Sigmoid colon (tissue), 7 donors: Measurements from ENCODE around the gene EPAS1. TPM values are rescaled to one million over a fixed set of nuclear protein-coding genes. Genes with fewer than 3 reads are reported as not detected.

Experiments used
- DNase-seq: peaks from one replicate; pipeline ENCODE4 v3.0.0-alpha.2; 2019
- H3K27ac ChIP-seq, 4 donors: fragments of 200-600 bp; sonication (generic); one replicate each; pipeline ENCODE4 v1.5.1; 2016 to 2019; ENCODE audit warnings: mild to moderate bottlenecking in 1 of 4
- H3K27me3 ChIP-seq, 3 donors: fragments of 200-600 bp; sonication (generic); one replicate each; pipeline ENCODE4 v1.5.1; 2019; ENCODE audit warnings: mild to moderate bottlenecking in 1 of 3
- H3K36me3 ChIP-seq, 4 donors: fragments of 200-600 bp; sonication (generic); one replicate each; pipeline ENCODE4 v1.5.1; 2016 to 2019
- H3K4me1 ChIP-seq, 4 donors: fragments of 200-600 bp; sonication (generic); one replicate each; pipeline ENCODE4 v1.5.1; 2017 to 2019
- H3K4me3 ChIP-seq, 4 donors: fragments of 200-600 bp; sonication (generic); one replicate each; pipeline ENCODE4 v1.5.1; 2017 to 2019; ENCODE audit warnings: mild to moderate bottlenecking in 2 of 4, moderate library complexity in 1 of 4
- H3K9me3 ChIP-seq, 4 donors: fragments of 200-600 bp in 3 of 4; sonication (generic) in 3 of 4; one replicate each; pipeline versions ENCODE4 v1.5.1 to v1.6.1; 2013 to 2019
- CTCF ChIP-seq, 4 experiments: fragments of 450-650 bp in 3 of 4; fragments of 200-600 bp in 1 of 4; IDR thresholded peaks; one replicate each; pipeline ENCODE4 v1.5.1; 2016 to 2019; ENCODE audit warnings: antibody characterized with exemption in 4 of 4, mild to moderate bottlenecking in 3 of 4, moderate library complexity in 2 of 4
- EP300 ChIP-seq, 4 donors: sonication (generic); formaldehyde crosslinking; IDR thresholded peaks; one replicate each; pipeline ENCODE4 v1.6.1; 2017; ENCODE audit warnings: antibody characterized with exemption in 4 of 4
- POLR2A ChIP-seq, 2 donors: fragments of 450-650 bp; IDR thresholded peaks; one replicate each; pipeline ENCODE4 v1.6.1; 2016; ENCODE audit warnings: antibody characterized with exemption in 2 of 2, mild to moderate bottlenecking in 2 of 2, moderate library complexity in 2 of 2
- POLR2AphosphoS5 ChIP-seq, 4 donors: sonication (generic); formaldehyde crosslinking; IDR thresholded peaks; one replicate each; pipeline ENCODE4 v1.6.1; 2017; ENCODE audit warnings: antibody characterized with exemption in 4 of 4
- WGBS, 2 donors: extraction: QIAGEN DNeasy Blood & Tissue Kit; methylation state at CpG; one replicate each; pipeline ENCODE4 v1.1.7; 2013; 5-methylcytosine and 5-hydroxymethylcytosine counted together
- intact Hi-C: fragments of 100-400 bp; cut with DNase I; formaldehyde crosslinking; loops from one replicate; pipeline ENCODE4 v1.15.1; 2023
- polyA plus RNA-seq, 3 donors: library from polyadenylated mRNA; stranded (reverse); fragments of 200-250 nt; gene quantifications; one replicate each; pipeline ENCODE4 v1.2.3, GENCODE V29; 2013
- total RNA-seq, 4 donors: library from RNA; depleted of rRNA; stranded (reverse); fragments of >200 nt; gene quantifications; one replicate each; pipeline ENCODE4 v1.1.0, GENCODE V29; 2016
- donor health status: healthy with polysubstance abuse.
- donor health status: Bipolar disorder and iron deficiency.
- donor health status: healthy.

The EPAS1 gene
- total and polyA plus RNA-seq, 7 donors: 56.8 to 97.8 (median 62.2) TPM

- intact Hi-C loops: loop anchor here (1.0 kb wide), 1 partner anchor 36 kb away; no protein-coding TSS in a partner anchor
- DNase-seq: no peak
- Histone ChIP-seq H3K36me3 (no peaks in the 10 kb centered on the region), H3K9me3 (no peaks in the 10 kb centered on the region), H3K27me3 (no peaks in the 10 kb centered on the region), H3K27ac (peak overlapping the region; percentile 58 to 82 (median 78)), H3K4me1 (peaks cover 0 to 78% (median 66%) of the 10 kb centered on the region in 4 donors), H3K4me3 (peak overlapping the region; percentile 9 to 35 (median 27))
- WGBS, 2 donors: 59 to 64% methylated on average over 6 of the region's 6 CpGs
- TF ChIP-seq EP300 (IDR thresholded peaks at IDR 0.05) (no peak), POLR2AphosphoS5 (IDR thresholded peaks at IDR 0.05) (peak in 1 of 4 donors; percentile 52)
Measured at GRCh38 chr2:46334389-46335271, 37.4 kb downstream of the EPAS1 start.

- TF ChIP-seq EP300 (IDR thresholded peaks at IDR 0.05) (no peak), POLR2AphosphoS5 (IDR thresholded peaks at IDR 0.05) (no peak), CTCF (IDR thresholded peaks at IDR 0.05) (no peak), POLR2A (IDR thresholded peaks at IDR 0.05) (no peak)
- WGBS, 2 donors: 8 to 45% methylated on average over 22 of the region's 22 CpGs
- H3K4me1 ChIP-seq: peaks cover 0 to 68% (median 61%) of the 10 kb centered on the region in 4 donors
- H3K9me3 ChIP-seq: no peaks in the 10 kb centered on the region
- peak overlapping the region; percentile 58 to 82 (median 78) for H3K27ac ChIP-seq
- peak overlapping the region; percentile 9 to 35 (median 27) for H3K4me3 ChIP-seq
- intact Hi-C loops: loop anchor here (1.0 kb wide), 1 partner anchor 37 kb away; no protein-coding TSS in a partner anchor
- peak; percentile 80 for DNase-seq
- H3K27me3 ChIP-seq: no peaks in the 10 kb centered on the region
- H3K36me3 ChIP-seq: no peaks in the 10 kb centered on the region
Measured at GRCh38 chr2:46335391-46336282, 38.4 kb downstream of the EPAS1 start.

- H3K4me1 ChIP-seq: peaks cover 0 to 60% (median 54%) of the 10 kb centered on the region in 4 donors
- peak overlapping the region; percentile 58 to 82 (median 78) for H3K27ac ChIP-seq
- no peak overlapping the region for H3K4me3 ChIP-seq
- WGBS, 2 donors: 18 to 56% methylated on average over 4 of the region's 4 CpGs
- H3K36me3 ChIP-seq: no peaks in the 10 kb centered on the region
- TF ChIP-seq POLR2A (IDR thresholded peaks at IDR 0.05) (no peak), EP300 (IDR thresholded peaks at IDR 0.05) (no peak), POLR2AphosphoS5 (IDR thresholded peaks at IDR 0.05) (no peak), CTCF (IDR thresholded peaks at IDR 0.05) (no peak)
- H3K27me3 ChIP-seq: no peaks in the 10 kb centered on the region
- no peaks in the 10 kb centered on the region for H3K9me3 ChIP-seq
- no peak for DNase-seq
- intact Hi-C loops: no loop called here
Measured at GRCh38 chr2:46336283-46336959, 39.2 kb downstream of the EPAS1 start.

- 79 to 81% methylated on average over 11 of the region's 11 CpGs for WGBS, 2 donors
- TF ChIP-seq POLR2A (IDR thresholded peaks at IDR 0.05): no peak
- H3K4me1 ChIP-seq: peaks cover 0 to 54% (median 48%) of the 10 kb centered on the region in 4 donors
- no peak for DNase-seq
- no peaks in the 10 kb centered on the region for H3K36me3 ChIP-seq
- no peak overlapping the region for H3K4me3 ChIP-seq
- peak overlapping the region; percentile 6 to 82 (median 78) for H3K27ac ChIP-seq
- H3K27me3 ChIP-seq: no peaks in the 10 kb centered on the region
- intact Hi-C loops: no loop called here
- no peaks in the 10 kb centered on the region for H3K9me3 ChIP-seq
Measured at GRCh38 chr2:46337208-46337994, 40.2 kb downstream of the EPAS1 start.

GRCh38 chr2:46338674-46339073 lies 41.5 kb downstream of the EPAS1 start:
- H3K36me3 ChIP-seq: no peaks in the 10 kb centered on the region
- peaks cover 0 to 51% (median 41%) of the 10 kb centered on the region in 4 donors for H3K4me1 ChIP-seq
- no peaks in the 10 kb centered on the region for H3K27me3 ChIP-seq
- peak overlapping the region in 2 of 4 donors; percentile 15 to 77 for H3K27ac ChIP-seq
- 70 to 71% methylated on average over 4 of the region's 4 CpGs for WGBS, 2 donors
- intact Hi-C loops: no loop called here
- H3K9me3 ChIP-seq: no peaks in the 10 kb centered on the region
- H3K4me3 ChIP-seq: no peak overlapping the region
- DNase-seq: no peak
- TF ChIP-seq EP300 (IDR thresholded peaks at IDR 0.05) (no peak), POLR2AphosphoS5 (IDR thresholded peaks at IDR 0.05) (no peak), CTCF (IDR thresholded peaks at IDR 0.05) (no peak), POLR2A (IDR thresholded peaks at IDR 0.05) (no peak)
